PFSK-1 (cell line): ENCODE results near the gene FMN1.

Source experiments
- FOXP2 ChIP-seq: optimal IDR thresholded peaks from 2 replicates; pipeline ENCODE3; 2011; ENCODE audit warnings: borderline replicate concordance, control low read depth, inconsistent platforms; ENCODE audit not compliant: insufficient read depth; ENCODE audit errors: extremely low read length, extremely low read depth
- POLR2AphosphoS5 ChIP-seq: IDR thresholded peaks from 2 replicates; pipeline ENCODE4 v1.6.1; 2012; ENCODE audit warnings: low read depth, mild to moderate bottlenecking, control low read depth, low read length, moderate library complexity
- SIN3A ChIP-seq: IDR thresholded peaks from 2 replicates; pipeline ENCODE4 v1.6.1; 2012; ENCODE audit warnings: mild to moderate bottlenecking, low read length, moderate library complexity, borderline replicate concordance; ENCODE audit not compliant: insufficient read depth
- TAF1 ChIP-seq: IDR thresholded peaks from 2 replicates; pipeline ENCODE4 v1.6.1; 2012; ENCODE audit warnings: low read length, control low read depth, borderline replicate concordance; ENCODE audit not compliant: insufficient read depth
- TF ChIP-seq, protein P1 (sequence below), 2 experiments: IDR thresholded peaks; 2 replicates each; pipeline versions ENCODE4 v1.6.1 to v1.8.0; 2011 to 2012; ENCODE audit warnings: low read depth in 2 of 2, low read length in 2 of 2, control low read depth in 1 of 2, inconsistent platforms in 1 of 2, mild to moderate bottlenecking in 1 of 2, moderate library complexity in 1 of 2; ENCODE audit not compliant: insufficient read depth in 1 of 2

Gene FMN1

DNA sequence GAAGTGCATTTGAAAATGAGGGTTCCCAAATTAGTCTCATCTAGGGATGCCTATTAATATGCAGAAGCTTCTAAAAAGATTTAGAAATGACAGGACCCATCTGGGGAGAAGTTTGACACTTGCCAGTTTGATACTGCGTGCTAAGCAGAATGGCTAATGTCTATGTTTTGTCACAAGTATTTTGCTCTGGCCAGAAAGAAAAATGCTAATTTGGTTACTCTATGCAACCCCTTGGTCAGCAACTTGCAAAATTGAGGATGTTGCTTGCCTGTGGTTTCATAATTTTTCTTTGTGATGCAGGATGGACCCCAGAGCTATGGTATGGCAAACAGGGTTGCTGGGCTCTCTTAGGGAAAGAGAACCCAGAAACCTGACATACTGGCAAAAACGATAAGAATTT is 148.2 kb downstream of the FMN1 start:
- TF ChIP-seq SIN3A (no peak), POLR2AphosphoS5 (no peak), FOXP2 (no peak), TAF1 (no peak)
- TF ChIP-seq, protein P1, sequence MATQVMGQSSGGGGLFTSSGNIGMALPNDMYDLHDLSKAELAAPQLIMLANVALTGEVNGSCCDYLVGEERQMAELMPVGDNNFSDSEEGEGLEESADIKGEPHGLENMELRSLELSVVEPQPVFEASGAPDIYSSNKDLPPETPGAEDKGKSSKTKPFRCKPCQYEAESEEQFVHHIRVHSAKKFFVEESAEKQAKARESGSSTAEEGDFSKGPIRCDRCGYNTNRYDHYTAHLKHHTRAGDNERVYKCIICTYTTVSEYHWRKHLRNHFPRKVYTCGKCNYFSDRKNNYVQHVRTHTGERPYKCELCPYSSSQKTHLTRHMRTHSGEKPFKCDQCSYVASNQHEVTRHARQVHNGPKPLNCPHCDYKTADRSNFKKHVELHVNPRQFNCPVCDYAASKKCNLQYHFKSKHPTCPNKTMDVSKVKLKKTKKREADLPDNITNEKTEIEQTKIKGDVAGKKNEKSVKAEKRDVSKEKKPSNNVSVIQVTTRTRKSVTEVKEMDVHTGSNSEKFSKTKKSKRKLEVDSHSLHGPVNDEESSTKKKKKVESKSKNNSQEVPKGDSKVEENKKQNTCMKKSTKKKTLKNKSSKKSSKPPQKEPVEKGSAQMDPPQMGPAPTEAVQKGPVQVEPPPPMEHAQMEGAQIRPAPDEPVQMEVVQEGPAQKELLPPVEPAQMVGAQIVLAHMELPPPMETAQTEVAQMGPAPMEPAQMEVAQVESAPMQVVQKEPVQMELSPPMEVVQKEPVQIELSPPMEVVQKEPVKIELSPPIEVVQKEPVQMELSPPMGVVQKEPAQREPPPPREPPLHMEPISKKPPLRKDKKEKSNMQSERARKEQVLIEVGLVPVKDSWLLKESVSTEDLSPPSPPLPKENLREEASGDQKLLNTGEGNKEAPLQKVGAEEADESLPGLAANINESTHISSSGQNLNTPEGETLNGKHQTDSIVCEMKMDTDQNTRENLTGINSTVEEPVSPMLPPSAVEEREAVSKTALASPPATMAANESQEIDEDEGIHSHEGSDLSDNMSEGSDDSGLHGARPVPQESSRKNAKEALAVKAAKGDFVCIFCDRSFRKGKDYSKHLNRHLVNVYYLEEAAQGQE (IDR thresholded peaks at IDR 0.05; ENCODE audit: insufficient read depth in 1 of 2, low read depth in 2 of 2, low read length in 2 of 2), result no peak

DNA sequence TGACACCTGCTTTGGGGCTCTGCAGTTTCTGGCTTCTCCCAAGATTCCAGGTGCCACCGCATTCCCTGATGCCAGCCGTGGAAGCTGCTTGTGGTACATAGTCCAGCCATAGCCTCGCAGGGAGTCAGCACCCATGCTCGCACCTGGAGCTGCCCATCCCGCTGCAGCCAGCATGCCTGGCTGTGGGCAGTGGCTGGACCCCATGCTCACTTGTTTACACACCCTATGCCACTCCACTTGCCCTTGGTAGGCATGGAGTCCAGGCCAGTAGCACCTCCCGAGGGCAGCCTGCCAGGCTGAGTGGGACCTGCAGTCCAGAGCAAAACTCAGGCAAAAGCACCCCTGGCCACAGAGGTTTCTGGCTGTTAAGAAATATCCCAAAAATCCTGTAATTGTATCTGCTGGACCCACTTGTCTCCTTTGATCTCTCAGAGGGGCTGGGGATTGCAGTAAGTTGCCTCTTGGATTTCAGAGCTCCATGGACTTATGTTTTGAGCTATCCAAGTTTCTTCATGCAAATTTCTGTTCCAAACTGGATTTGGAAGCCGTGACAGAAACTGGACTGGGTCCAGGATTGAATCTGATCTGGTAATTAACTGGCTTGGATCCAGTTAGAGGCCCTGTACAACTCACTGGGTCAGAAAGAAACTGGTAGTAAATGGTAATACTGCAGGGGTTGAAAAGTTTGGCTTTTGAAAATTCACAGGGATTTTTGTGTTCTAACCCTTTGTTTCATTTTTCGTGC is 149.3 kb downstream of the FMN1 start:
- TF ChIP-seq FOXP2 (no peak), SIN3A (no peak), POLR2AphosphoS5 (no peak), TAF1 (no peak)
- TF ChIP-seq, protein P1 (IDR thresholded peaks at IDR 0.05; ENCODE audit: insufficient read depth in 1 of 2, low read depth in 2 of 2, low read length in 2 of 2), result no peak

DNA sequence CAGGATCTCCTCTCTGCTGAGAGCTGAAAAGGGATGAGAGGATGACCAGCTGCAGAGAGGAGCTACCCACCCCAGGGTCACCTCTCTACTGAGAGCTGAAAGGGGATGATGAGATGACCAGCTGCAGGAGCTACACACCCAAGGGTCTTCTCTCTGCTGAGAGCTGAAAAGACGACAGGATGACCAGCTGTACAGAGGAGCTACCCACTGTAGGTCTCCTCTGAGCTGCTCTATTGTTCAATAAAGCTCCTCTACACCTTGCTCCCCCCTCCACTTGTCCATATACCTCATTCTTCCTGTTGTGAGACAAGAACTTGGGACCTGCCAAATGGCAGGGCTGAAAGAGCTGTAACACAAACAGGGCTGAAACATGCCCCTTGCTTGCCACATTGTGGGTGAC is 149.9 kb downstream of the FMN1 start:
- no peak for TF ChIP-seq SIN3A
- no peak for TF ChIP-seq POLR2AphosphoS5
- no peak for TF ChIP-seq FOXP2
- no peak for TF ChIP-seq TAF1
- TF ChIP-seq, protein P1 (IDR thresholded peaks at IDR 0.05; ENCODE audit: insufficient read depth in 1 of 2, low read depth in 2 of 2, low read length in 2 of 2), result no peak

DNA sequence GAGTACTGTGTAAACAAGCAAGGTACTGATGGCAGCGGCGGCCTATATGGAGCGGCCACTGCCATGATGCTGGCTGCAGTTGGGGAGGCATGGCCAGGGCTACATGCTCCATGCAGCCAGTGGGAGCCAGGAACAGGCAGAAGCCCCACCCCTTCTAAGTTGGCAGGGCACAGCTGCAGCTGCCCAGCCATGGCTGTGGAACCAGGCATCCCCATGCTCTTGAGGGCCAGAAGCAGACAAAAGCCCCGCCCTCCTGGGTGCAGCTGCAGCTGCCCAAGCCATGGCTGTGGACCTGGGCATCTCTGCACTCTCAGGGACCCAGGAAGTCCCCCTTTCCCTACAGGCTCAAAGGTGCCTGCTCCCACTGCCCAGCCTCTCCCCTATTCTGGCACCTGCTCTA is 150.9 kb downstream of the FMN1 start:
- TF ChIP-seq TAF1 (no peak), SIN3A (no peak), FOXP2 (no peak), POLR2AphosphoS5 (no peak)
- TF ChIP-seq, protein P1 (IDR thresholded peaks at IDR 0.05; ENCODE audit: insufficient read depth in 1 of 2, low read depth in 2 of 2, low read length in 2 of 2), result no peak
